Activated B cell treated with CpG ODN at 0.5 μM for 24 hours (primary cell): ENCODE measurements around the gene AGTPBP1. TPM values are rescaled to one million over a fixed set of nuclear protein-coding genes. Genes with fewer than 3 reads are reported as not detected.

ENCODE experiments used
- ATAC-seq: fragments of 200-7000 bp; cut with Tn5 transposase; one replicate; pipeline ENCODE4 v1.10.0; 2021; ENCODE audit warnings: low read depth, mild to moderate bottlenecking, moderate library complexity
- CTCF ChIA-PET: fragments of 350-600 bp; sonication (Branson Sonifier 250); formaldehyde crosslinking; loops from one replicate; lab custom pipeline; 2021; ENCODE audit warnings: antibody characterized with exemption; lab: Charles Lee
- POLR2A ChIA-PET: fragments of 350-600 bp; sonication (Branson Sonifier 250); formaldehyde crosslinking; loops from one replicate; lab custom pipeline; 2021; ENCODE audit warnings: antibody characterized with exemption; lab: Charles Lee
- DNase-seq: peaks from one replicate; pipeline ENCODE4 v3.0.0; 2022
- H3K27ac Mint-ChIP-seq: one replicate; pipeline ENCODE4 v1.8.0; 2020; ENCODE audit warnings: mixed read lengths
- H3K27me3 Mint-ChIP-seq: one replicate; pipeline ENCODE4 v1.8.0; 2021; ENCODE audit warnings: mixed read lengths
- H3K36me3 Mint-ChIP-seq: one replicate; pipeline ENCODE4 v1.8.0; 2021; ENCODE audit warnings: low read depth, mixed read lengths
- H3K4me1 Mint-ChIP-seq: one replicate; pipeline ENCODE4 v1.8.0; 2021; ENCODE audit warnings: mixed read lengths
- H3K4me3 Mint-ChIP-seq: one replicate; pipeline ENCODE4 v1.8.0; 2020; ENCODE audit warnings: mild to moderate bottlenecking, mixed read lengths
- H3K9me3 Mint-ChIP-seq: one replicate; pipeline ENCODE4 v1.8.0; 2020; ENCODE audit warnings: mixed read lengths
- intact Hi-C: fragments of 100-400 bp; cut with micrococcal nuclease; formaldehyde crosslinking; loops from one replicate; pipeline ENCODE4 v1.15.1; 2024
- total RNA-seq: library from RNA; stranded (reverse); gene quantifications from 2 replicates; pipeline ENCODE4 v1.2.3, GENCODE V29; 2022
- TF ChIP-seq, protein P1 (sequence below): fragments of 200-600 bp; IDR thresholded peaks from one replicate; pipeline ENCODE4 v1.8.0; 2022; ENCODE audit warnings: antibody characterized with exemption, mild to moderate bottlenecking

The AGTPBP1 gene
- total RNA-seq, 1 donor from 2014 or later, result 26.7 TPM

DNA sequence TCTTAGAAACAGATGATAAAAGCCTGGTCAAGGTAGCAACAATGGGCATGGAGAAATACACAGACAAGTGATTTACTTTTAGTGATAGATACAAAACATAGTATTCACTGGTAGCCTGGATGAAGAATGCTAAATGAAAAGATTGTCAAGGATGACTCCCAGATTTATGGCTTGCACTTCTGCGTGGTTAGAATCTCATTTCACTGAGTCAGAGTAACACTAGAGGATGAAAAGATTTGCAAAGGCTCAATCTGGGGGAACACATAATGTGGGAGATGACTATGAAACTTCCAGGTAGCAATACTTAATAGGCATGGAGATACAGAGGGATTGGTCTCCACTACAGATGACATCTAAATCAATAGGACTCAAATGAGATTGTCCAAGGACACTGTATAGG, 38.4 kb downstream of the AGTPBP1 start:
- TF ChIP-seq, protein P1, sequence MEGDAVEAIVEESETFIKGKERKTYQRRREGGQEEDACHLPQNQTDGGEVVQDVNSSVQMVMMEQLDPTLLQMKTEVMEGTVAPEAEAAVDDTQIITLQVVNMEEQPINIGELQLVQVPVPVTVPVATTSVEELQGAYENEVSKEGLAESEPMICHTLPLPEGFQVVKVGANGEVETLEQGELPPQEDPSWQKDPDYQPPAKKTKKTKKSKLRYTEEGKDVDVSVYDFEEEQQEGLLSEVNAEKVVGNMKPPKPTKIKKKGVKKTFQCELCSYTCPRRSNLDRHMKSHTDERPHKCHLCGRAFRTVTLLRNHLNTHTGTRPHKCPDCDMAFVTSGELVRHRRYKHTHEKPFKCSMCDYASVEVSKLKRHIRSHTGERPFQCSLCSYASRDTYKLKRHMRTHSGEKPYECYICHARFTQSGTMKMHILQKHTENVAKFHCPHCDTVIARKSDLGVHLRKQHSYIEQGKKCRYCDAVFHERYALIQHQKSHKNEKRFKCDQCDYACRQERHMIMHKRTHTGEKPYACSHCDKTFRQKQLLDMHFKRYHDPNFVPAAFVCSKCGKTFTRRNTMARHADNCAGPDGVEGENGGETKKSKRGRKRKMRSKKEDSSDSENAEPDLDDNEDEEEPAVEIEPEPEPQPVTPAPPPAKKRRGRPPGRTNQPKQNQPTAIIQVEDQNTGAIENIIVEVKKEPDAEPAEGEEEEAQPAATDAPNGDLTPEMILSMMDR, result no peak
- peaks cover 13% of the 10 kb centered on the region for H3K36me3 Mint-ChIP-seq
- intact Hi-C loops, result no loop called here
- H3K27ac Mint-ChIP-seq, result no peak overlapping the region
- H3K4me1 Mint-ChIP-seq, result peaks cover 17% of the 10 kb centered on the region
- CTCF ChIA-PET, result no interaction called here
- no peak for DNase-seq
- H3K4me3 Mint-ChIP-seq, result no peak overlapping the region
- no peaks in the 10 kb centered on the region for H3K27me3 Mint-ChIP-seq
- H3K9me3 Mint-ChIP-seq, result no peaks in the 10 kb centered on the region
- POLR2A ChIA-PET, result no interaction called here
- no peak for ATAC-seq

DNA sequence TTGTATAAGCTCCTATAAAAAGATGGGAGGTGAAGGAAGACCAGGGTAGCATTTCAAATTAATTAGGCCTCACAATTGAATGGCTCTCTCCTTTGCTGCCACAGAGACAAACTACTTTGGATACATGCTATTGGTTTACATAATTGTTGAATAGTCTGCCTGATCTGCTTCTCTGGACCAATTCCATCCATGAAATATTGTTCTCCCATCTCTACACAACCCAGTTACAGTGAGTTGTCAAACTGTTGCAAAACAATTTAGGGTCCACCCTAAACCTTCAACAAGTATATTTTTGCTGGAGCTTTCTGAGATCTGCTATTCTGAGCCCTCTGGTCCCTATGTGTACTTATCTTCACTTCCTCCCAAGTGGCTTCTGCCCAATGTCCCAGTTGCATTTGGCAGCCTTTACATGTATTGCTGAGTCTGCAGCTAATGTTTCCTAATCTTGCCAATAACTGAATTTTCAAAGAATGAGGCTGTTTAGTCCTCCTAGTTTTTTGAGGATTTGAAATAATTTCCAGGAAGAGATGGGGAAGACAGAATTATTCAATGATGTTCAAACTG, 38.9 kb downstream of the AGTPBP1 start:
- DNase-seq (no peak), ATAC-seq (no peak)
- Mint-ChIP-seq H3K27me3 (no peaks in the 10 kb centered on the region), H3K27ac (no peak overlapping the region), H3K9me3 (no peaks in the 10 kb centered on the region), H3K4me1 (peaks cover 19% of the 10 kb centered on the region), H3K36me3 (peaks cover 13% of the 10 kb centered on the region), H3K4me3 (no peak overlapping the region)
- CTCF ChIA-PET, result no interaction called here
- TF ChIP-seq, protein P1, result no peak
- intact Hi-C loops, result no loop called here
- POLR2A ChIA-PET, result interaction anchor here (0.6 kb wide), 1 partner anchor 40 kb away, joined by 5 read pairs; no protein-coding TSS in a partner anchor

DNA sequence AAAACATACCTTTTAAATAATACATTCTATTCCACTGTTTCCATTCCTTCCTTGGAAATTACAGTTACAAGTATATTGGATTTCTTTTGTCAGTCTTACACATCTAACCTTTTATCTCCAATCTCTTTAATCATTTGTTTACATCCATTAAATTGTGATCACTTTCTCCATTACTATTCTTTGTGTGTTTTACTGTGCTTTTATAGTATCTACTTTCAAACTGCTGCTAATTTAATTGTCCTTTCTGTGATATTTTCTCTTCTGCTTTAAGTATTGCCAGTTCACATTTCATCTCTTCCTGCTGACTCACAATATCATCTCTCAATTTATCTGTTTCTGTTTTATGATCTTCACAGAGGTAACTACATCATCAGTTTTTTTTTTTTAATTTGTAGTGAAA, 39.6 kb downstream of the AGTPBP1 start:
- CTCF ChIA-PET, result no interaction called here
- Mint-ChIP-seq H3K4me3 (no peak overlapping the region), H3K9me3 (no peaks in the 10 kb centered on the region), H3K27me3 (no peaks in the 10 kb centered on the region), H3K27ac (no peak overlapping the region), H3K4me1 (peaks cover 19% of the 10 kb centered on the region), H3K36me3 (peaks cover 13% of the 10 kb centered on the region)
- ATAC-seq, result no peak
- DNase-seq, result no peak
- POLR2A ChIA-PET, result no interaction called here
- intact Hi-C loops, result no loop called here
- TF ChIP-seq, protein P1, result no peak

DNA sequence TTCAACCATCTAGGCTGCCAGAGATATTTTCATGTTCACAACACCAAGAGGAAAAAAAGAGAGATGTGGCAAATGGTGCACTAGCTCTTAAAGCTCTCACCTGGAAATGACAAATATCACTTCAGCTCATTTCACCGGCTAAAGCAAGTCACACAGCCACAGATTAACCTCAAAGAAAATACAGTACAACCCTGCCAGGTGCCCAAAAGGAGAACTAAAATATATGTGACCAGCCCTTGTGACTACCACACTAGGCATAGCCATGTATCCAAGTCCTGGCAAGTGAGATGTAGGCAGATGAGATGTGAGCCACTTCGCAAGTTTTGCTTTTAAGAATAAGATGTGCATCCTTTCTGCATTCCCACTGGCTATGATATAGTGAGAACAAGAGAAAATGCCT, 41.4 kb downstream of the AGTPBP1 start:
- POLR2A ChIA-PET, result no interaction called here
- H3K27me3 Mint-ChIP-seq, result no peaks in the 10 kb centered on the region
- peak; percentile 49 for ATAC-seq
- H3K9me3 Mint-ChIP-seq, result no peaks in the 10 kb centered on the region
- H3K36me3 Mint-ChIP-seq, result peaks cover 8% of the 10 kb centered on the region
- no peak for DNase-seq
- CTCF ChIA-PET, result interaction anchor here (0.9 to 1.0 kb wide), 2 partner anchors 10 to 22 kb away, joined by 3 read pairs; no protein-coding TSS in a partner anchor
- intact Hi-C loops, result loop anchor here (2.0 kb wide), 1 partner anchor 14 kb away; no protein-coding TSS in a partner anchor
- peak overlapping the region; percentile 72 for H3K27ac Mint-ChIP-seq
- peaks cover 19% of the 10 kb centered on the region for H3K4me1 Mint-ChIP-seq
- TF ChIP-seq, protein P1, result no peak
- H3K4me3 Mint-ChIP-seq, result no peak overlapping the region

DNA sequence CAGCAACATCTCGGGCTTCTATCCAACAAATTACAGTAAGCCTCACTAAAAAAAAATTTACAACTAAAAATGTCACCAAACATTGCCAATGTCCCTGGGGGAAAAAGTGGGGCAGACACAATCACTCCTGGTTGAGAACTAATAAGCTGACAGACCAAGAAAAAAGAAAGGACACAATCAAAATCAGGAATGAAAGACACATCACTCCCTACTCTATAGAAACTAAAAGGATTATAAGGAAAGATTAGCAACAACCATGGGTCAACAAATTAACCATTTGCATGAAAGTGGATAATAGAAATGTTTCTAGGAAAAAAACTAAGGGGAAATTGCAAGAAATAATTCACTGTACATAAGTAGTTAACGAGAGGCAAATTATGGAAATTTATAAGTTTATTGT, 53.4 kb downstream of the AGTPBP1 start:
- ChIA-PET POLR2A (no interaction called here), CTCF (no interaction called here)
- ATAC-seq (no peak), DNase-seq (no peak)
- H3K9me3 Mint-ChIP-seq, result no peaks in the 10 kb centered on the region
- H3K27ac Mint-ChIP-seq, result no peak overlapping the region
- no peak overlapping the region for H3K4me3 Mint-ChIP-seq
- H3K36me3 Mint-ChIP-seq, result peaks cover 47% of the 10 kb centered on the region
- intact Hi-C loops, result no loop called here
- H3K27me3 Mint-ChIP-seq, result no peaks in the 10 kb centered on the region
- H3K4me1 Mint-ChIP-seq, result no peaks in the 10 kb centered on the region
- TF ChIP-seq, protein P1, result no peak
